D721Med (cell line): ENCODE data around the gene SLC5A10.

Experiments
- DNase-seq: peaks from one replicate; pipeline ENCODE4 v3.0.0; 2011; ENCODE audit warnings: low spot score; ENCODE audit not compliant: insufficient read length
- FAIRE-seq: peaks from 2 replicates; lab custom pipeline; 2011; peaks lifted over from hg19 to GRCh38; lab: Jason Lieb, UNC
- TF ChIP-seq, protein P1 (sequence below): IDR thresholded peaks from 2 replicates; pipeline ENCODE4 v1.5.1; 2012; ENCODE audit warnings: mild to moderate bottlenecking, control low read depth; ENCODE audit not compliant: insufficient read depth; ENCODE audit errors: missing control alignments

Gene SLC5A10

DNA sequence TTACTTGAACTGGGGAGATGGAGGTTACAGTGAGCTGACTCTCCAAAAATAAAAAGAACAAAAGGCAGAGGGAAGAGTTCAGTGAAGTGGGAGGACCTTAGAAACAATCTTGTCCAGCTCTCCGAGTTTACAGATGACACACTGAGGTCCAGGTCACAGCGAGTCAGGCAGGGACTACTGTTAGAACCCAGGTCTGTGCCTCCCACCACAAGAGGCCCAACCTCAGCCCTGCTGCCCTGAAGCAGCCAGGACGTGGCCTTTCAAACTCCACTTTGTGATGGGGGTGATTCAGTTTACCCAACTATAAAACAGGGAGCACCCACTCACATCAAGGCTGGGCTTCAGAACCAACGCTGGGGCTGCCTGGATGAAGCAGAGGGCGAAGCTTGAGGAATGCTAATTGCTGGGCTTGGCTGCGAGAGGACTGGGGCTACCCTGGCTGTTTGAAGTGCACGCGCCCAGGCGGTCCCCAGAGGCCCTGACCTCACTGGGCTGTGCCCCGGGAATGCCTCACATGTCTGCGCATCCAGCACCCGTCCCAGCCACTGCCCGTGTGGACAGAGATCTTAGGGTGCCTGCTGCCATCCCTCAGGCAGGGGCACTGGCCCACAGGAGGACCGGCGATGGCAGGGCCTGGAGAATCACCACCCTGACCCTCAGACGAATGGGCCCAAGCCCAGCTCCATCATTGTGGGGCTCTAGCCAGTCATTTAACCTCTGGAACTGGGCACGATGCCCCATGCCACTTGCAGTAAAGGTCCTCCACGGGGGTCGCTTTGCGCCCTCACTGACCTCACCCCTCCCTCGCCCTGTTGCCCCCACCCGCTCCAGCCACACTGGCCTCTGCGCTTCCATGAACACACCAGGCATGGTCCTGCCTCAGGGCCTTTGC, 11.4 kb downstream of the SLC5A10 start:
- DNase-seq: no peak
- no peak for FAIRE-seq
- TF ChIP-seq, protein P1, sequence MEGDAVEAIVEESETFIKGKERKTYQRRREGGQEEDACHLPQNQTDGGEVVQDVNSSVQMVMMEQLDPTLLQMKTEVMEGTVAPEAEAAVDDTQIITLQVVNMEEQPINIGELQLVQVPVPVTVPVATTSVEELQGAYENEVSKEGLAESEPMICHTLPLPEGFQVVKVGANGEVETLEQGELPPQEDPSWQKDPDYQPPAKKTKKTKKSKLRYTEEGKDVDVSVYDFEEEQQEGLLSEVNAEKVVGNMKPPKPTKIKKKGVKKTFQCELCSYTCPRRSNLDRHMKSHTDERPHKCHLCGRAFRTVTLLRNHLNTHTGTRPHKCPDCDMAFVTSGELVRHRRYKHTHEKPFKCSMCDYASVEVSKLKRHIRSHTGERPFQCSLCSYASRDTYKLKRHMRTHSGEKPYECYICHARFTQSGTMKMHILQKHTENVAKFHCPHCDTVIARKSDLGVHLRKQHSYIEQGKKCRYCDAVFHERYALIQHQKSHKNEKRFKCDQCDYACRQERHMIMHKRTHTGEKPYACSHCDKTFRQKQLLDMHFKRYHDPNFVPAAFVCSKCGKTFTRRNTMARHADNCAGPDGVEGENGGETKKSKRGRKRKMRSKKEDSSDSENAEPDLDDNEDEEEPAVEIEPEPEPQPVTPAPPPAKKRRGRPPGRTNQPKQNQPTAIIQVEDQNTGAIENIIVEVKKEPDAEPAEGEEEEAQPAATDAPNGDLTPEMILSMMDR: no peak

DNA sequence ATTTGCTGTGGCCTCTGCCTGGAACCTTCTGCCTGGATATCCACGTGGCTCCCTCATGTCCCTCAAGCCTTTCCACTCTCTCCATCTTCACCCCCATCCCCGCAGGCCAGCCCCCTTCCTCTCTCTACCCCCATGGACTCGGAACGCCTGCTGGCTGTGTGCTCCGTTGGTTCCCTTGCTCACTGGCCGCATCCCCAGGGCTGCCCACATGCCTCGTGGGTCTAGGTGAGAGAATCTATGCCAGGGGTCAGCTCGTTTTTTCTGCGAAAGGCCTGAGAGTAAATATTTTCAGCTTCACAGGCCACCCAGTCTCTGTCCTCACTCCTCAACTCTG, 12.0 kb downstream of the SLC5A10 start:
- DNase-seq (no peak), FAIRE-seq (no peak)
- TF ChIP-seq, protein P1: no peak

- TF ChIP-seq, protein P1: no peak
- no peak for DNase-seq
- FAIRE-seq: no peak
Measured at GRCh38 chr17:18964550-18964949, 12.6 kb downstream of the SLC5A10 start.

DNA sequence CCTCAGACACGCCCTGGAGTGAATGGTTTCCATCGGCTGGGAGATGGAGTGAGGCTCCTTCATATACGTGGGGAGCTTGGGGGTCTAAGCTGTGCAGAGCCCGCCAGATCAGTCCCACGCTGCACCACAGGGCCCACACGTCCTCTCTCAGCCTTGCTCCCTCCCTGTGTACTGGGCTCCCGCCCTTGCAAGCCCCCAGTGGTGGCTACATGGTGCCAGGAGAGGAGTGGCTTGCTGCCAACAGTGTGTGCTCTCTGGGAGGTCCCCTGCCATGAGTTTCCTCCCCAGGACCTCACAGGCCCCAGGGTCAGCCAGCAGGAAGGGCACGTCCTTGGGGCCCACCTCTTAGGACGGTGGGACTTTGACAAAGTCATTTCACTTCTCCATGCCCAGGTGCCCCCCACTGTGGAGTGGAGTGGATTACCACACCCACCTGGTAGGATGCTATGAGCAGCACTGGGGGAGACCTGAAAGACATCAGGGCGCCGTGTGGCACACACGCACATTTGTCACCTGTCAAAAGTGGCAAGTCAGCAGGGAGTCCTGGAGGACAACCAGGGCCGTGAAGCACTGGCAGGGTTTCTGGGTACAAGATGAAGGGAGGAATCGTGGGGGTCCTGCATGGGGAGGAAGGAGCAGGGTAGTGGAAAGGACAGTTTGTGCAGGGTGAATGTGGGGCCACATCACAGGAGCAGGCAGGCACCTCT, 13.7 kb downstream of the SLC5A10 start:
- TF ChIP-seq, protein P1: no peak
- DNase-seq (no peak), FAIRE-seq (no peak)

DNA sequence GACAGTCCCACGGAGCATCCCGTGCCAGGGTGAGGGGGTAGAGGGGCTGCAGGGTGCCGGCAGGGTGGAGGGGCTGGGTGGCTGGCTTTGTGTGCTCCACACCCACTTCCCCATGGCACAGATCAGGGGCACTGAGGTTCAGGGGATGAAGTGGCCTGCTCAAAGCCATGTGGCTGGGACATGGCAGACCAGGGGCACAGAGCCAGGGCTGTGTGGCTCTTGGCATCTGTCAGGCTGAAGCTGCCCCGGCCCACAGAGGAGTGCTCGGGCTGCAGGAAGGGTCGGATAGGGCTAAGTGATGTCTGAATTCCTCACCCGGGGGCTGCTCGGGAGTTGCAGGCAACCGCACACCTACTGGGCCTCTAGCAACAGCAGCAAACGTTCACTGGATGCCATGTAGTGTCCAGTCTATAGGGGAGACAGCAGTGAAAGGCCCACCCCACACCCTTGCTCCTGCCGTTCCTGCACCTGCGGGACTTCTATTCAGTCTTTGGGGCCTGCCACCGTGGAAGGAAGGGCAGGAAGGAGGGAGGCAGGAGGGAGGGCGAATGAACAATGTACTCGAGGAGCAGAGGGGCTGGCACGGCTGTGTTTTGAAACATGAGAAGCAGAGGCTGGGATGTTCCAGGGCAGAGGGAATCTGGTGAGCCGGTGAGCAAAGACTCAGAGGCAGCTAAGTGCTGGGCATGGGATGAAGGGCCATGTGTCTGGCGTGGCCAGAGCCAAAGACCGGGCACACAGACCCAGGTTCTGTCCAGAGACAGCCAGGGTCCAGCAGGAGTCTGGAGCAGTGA, 15.1 kb downstream of the SLC5A10 start:
- FAIRE-seq: no peak
- TF ChIP-seq, protein P1: no peak
- DNase-seq: no peak

DNA sequence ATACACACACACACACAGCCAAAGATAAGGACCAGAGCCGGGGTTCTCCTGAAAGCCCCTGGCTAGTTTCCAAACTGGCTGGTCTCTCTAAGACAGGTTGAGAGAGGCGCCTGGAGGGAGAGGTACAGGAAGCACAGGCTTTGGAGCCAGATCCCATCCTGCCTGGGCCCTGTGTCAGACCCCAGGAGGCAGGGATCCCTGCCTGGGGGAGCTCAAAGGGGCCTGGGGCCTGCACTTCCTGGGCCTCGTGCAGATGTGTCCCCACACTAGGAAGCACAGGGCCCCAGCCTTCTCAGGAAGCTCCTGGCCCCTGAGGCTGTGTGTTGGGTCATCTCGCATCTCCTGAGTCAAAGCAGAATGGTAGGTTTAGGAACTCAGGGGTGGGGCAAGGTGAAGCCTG, 16.0 kb downstream of the SLC5A10 start:
- FAIRE-seq (no peak), DNase-seq (no peak)
- TF ChIP-seq, protein P1: no peak
